ENCODE results near the gene ST3GAL2.
"Not testable (repeated sequence)": the region's sequence is repeated elsewhere in the genome, so short reads cannot be mapped to it uniquely, and the experiment has no call there.

Gene ST3GAL2

GRCh38 chr16:70421473-70422311, 17.2 kb downstream of the ST3GAL2 start:
- peaks cover 22% of the 10 kb centered on the region; the same call in 1 of the 2 replicates for H3K4me1 ChIP-seq (ENCODE audit: insufficient read depth, low read length)
- H3K9ac ChIP-seq (ENCODE audit: low read depth, low read length) = no peak overlapping the region
- no peaks in the 10 kb centered on the region for H3K36me3 ChIP-seq (ENCODE audit: insufficient read depth, low read length)
- H3K9me3 ChIP-seq (ENCODE audit: control insufficient read depth, insufficient read depth, low read length) = no peaks in the 10 kb centered on the region

- no peak overlapping the region for H3K9ac ChIP-seq (ENCODE audit: low read depth, low read length)
- peaks cover 24% of the 10 kb centered on the region; the same call in 1 of the 2 replicates for H3K4me1 ChIP-seq (ENCODE audit: insufficient read depth, low read length)
- H3K9me3 ChIP-seq (ENCODE audit: control insufficient read depth, insufficient read depth, low read length) = no peaks in the 10 kb centered on the region
- no peaks in the 10 kb centered on the region for H3K36me3 ChIP-seq (ENCODE audit: insufficient read depth, low read length)
Measured at GRCh38 chr16:70421014-70421413, 17.9 kb downstream of the ST3GAL2 start.

- no peaks in the 10 kb centered on the region for H3K36me3 ChIP-seq (ENCODE audit: insufficient read depth, low read length)
Measured at GRCh38 chr16:70419384-70420327, 19.2 kb downstream of the ST3GAL2 start.

GRCh38 chr16:70418993-70419318, 19.9 kb downstream of the ST3GAL2 start:
- no peak overlapping the region for H3K9ac ChIP-seq (ENCODE audit: low read depth, low read length)
- H3K36me3 ChIP-seq (ENCODE audit: insufficient read depth, low read length) = no peaks in the 10 kb centered on the region
- H3K4me1 ChIP-seq (ENCODE audit: insufficient read depth, low read length) = peaks cover 25% of the 10 kb centered on the region; the same call in 1 of the 2 replicates
- no peaks in the 10 kb centered on the region for H3K9me3 ChIP-seq (ENCODE audit: control insufficient read depth, insufficient read depth, low read length)

More at GRCh38 chr16:70419384-70420327, 19.2 kb downstream of the ST3GAL2 start:
- Histone ChIP-seq H3K9me3 (ENCODE audit: control insufficient read depth, insufficient read depth, low read length) (no peaks in the 10 kb centered on the region), H3K4me1 (ENCODE audit: insufficient read depth, low read length) (peaks cover 25% of the 10 kb centered on the region; the same call in 1 of the 2 replicates), H3K9ac (ENCODE audit: low read depth, low read length) (no peak overlapping the region)

GRCh38 chr16:70418274-70418992, 20.5 kb downstream of the ST3GAL2 start:
- no peaks in the 10 kb centered on the region for H3K36me3 ChIP-seq (ENCODE audit: insufficient read depth, low read length)
- H3K9ac ChIP-seq (ENCODE audit: low read depth, low read length) = no peak overlapping the region
- peaks cover 25% of the 10 kb centered on the region; the same call in 1 of the 2 replicates for H3K4me1 ChIP-seq (ENCODE audit: insufficient read depth, low read length)
- no peaks in the 10 kb centered on the region for H3K9me3 ChIP-seq (ENCODE audit: control insufficient read depth, insufficient read depth, low read length)

- Histone ChIP-seq H3K4me1 (ENCODE audit: insufficient read depth, low read length) (peaks cover 22% of the 10 kb centered on the region; the same call in 1 of the 2 replicates), H3K36me3 (ENCODE audit: insufficient read depth, low read length) (no peaks in the 10 kb centered on the region)
Measured at GRCh38 chr16:70417661-70418060, 21.2 kb downstream of the ST3GAL2 start.

GRCh38 chr16:70416748-70417616, 21.9 kb downstream of the ST3GAL2 start:
- Histone ChIP-seq H3K4me1 (ENCODE audit: insufficient read depth, low read length) (peaks cover 19% of the 10 kb centered on the region; the same call in 1 of the 2 replicates), H3K9me3 (ENCODE audit: control insufficient read depth, insufficient read depth, low read length) (no peaks in the 10 kb centered on the region), H3K9ac (ENCODE audit: low read depth, low read length) (no peak overlapping the region), H3K36me3 (ENCODE audit: insufficient read depth, low read length) (no peaks in the 10 kb centered on the region)

More at GRCh38 chr16:70417661-70418060, 21.2 kb downstream of the ST3GAL2 start:
- H3K9me3 ChIP-seq (ENCODE audit: control insufficient read depth, insufficient read depth, low read length) = no peaks in the 10 kb centered on the region
- H3K9ac ChIP-seq (ENCODE audit: low read depth, low read length) = no peak overlapping the region

- H3K9me3 ChIP-seq (ENCODE audit: control insufficient read depth, insufficient read depth, low read length); H3K36me3 ChIP-seq (ENCODE audit: insufficient read depth, low read length): not testable (repeated sequence)
- H3K4me1 ChIP-seq (ENCODE audit: insufficient read depth, low read length) = peaks cover 14% of the 10 kb centered on the region; the same call in 1 of the 2 replicates
Measured at GRCh38 chr16:70413572-70413971, 25.3 kb downstream of the ST3GAL2 start.

GRCh38 chr16:70412385-70412784, 26.5 kb downstream of the ST3GAL2 start:
- Histone ChIP-seq H3K9me3 (ENCODE audit: control insufficient read depth, insufficient read depth, low read length) (no peaks in the 10 kb centered on the region), H3K36me3 (ENCODE audit: insufficient read depth, low read length) (no peaks in the 10 kb centered on the region), H3K9ac (ENCODE audit: low read depth, low read length) (no peak overlapping the region), H3K4me1 (ENCODE audit: insufficient read depth, low read length) (peaks cover 18% of the 10 kb centered on the region; the same call in 1 of the 2 replicates)

More at GRCh38 chr16:70413572-70413971, 25.3 kb downstream of the ST3GAL2 start:
- not testable (repeated sequence) for H3K9ac ChIP-seq (ENCODE audit: low read depth, low read length)

- no peak overlapping the region for H3K9ac ChIP-seq (ENCODE audit: low read depth, low read length)
- peaks cover 14% of the 10 kb centered on the region; the same call in 1 of the 2 replicates for H3K4me1 ChIP-seq (ENCODE audit: insufficient read depth, low read length)
- no peaks in the 10 kb centered on the region for H3K36me3 ChIP-seq (ENCODE audit: insufficient read depth, low read length)
Measured at GRCh38 chr16:70410734-70411133, 28.2 kb downstream of the ST3GAL2 start.

GRCh38 chr16:70407811-70408274, 31.1 kb downstream of the ST3GAL2 start:
- Histone ChIP-seq H3K4me1 (ENCODE audit: insufficient read depth, low read length) (peaks cover 14% of the 10 kb centered on the region; the same call in 1 of the 2 replicates), H3K9me3 (ENCODE audit: control insufficient read depth, insufficient read depth, low read length) (no peaks in the 10 kb centered on the region), H3K36me3 (ENCODE audit: insufficient read depth, low read length) (no peaks in the 10 kb centered on the region), H3K9ac (ENCODE audit: low read depth, low read length) (no peak overlapping the region)

More at GRCh38 chr16:70410734-70411133, 28.2 kb downstream of the ST3GAL2 start:
- H3K9me3 ChIP-seq (ENCODE audit: control insufficient read depth, insufficient read depth, low read length) = no peaks in the 10 kb centered on the region

- not testable (repeated sequence) for H3K9me3 ChIP-seq (ENCODE audit: control insufficient read depth, insufficient read depth, low read length); H3K36me3 ChIP-seq (ENCODE audit: insufficient read depth, low read length); H3K9ac ChIP-seq (ENCODE audit: low read depth, low read length)
- peaks cover 14% of the 10 kb centered on the region; the same call in 1 of the 2 replicates for H3K4me1 ChIP-seq (ENCODE audit: insufficient read depth, low read length)
Measured at GRCh38 chr16:70406104-70406503, 32.8 kb downstream of the ST3GAL2 start.
